HuH-7 (cell line): ENCODE measurements around the gene SH3BGR.

ENCODE experiments used
- DNase-seq: peaks from one replicate; pipeline ENCODE4 v3.0.0; 2011; ENCODE audit warnings: low spot score

Gene SH3BGR

DNA sequence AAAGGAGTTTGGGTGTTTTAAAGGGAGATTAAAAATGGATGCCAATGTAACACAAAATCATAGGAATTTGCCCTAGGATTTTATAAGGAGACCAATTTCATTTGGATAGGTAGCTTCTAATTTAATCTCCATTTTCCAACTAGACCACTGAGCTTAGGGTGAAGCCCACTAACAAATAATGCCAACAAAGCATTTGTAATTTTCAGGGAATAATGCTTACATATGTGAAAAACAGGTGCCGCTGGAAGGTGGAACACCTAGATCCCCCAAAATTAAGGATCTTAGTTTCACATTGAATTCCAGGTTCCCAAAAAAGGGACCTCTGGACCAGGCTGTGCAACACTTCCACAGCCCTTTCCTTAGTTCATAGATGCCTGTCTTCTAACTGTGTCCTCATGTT is 94.8 kb downstream of the SH3BGR start:
- no peak for DNase-seq

DNA sequence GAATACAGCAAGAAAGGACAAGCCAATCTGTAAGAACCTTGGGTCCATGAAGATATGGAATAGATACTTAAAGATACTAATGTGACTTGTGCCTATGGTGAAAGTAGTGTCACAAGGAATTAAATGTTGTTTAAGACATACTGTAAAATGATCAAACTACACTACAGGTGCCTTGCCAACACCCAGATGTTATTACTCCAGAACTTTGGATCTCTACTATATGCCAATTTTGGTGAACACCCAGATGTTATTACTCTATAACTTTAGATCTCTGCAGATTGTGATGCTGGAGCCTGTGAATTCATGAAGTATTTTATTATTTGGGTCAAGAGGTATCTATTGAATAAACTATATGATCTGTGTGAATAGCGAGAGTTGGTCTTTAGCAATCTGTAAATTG is 101.1 kb downstream of the SH3BGR start:
- no peak for DNase-seq

DNA sequence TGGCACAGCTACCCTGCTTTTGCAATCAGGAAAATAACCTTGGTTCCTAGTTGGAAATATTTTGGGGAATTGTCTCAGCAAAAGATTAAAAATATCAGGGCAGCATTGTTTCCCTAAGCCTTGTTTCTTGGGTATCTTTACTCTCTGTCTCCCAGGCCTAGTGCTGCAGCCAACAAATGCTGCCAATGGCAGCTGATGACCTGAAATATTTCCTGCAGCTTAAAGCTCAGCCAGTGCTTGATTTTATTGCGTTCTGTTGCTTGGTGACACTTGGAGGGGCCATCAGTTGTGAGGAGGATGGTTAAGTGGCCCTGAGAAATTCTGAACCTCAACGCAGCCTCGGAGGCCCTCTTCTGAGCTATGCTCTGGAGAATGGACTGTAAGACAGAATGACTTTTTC is 101.6 kb downstream of the SH3BGR start:
- DNase-seq, result no peak

DNA sequence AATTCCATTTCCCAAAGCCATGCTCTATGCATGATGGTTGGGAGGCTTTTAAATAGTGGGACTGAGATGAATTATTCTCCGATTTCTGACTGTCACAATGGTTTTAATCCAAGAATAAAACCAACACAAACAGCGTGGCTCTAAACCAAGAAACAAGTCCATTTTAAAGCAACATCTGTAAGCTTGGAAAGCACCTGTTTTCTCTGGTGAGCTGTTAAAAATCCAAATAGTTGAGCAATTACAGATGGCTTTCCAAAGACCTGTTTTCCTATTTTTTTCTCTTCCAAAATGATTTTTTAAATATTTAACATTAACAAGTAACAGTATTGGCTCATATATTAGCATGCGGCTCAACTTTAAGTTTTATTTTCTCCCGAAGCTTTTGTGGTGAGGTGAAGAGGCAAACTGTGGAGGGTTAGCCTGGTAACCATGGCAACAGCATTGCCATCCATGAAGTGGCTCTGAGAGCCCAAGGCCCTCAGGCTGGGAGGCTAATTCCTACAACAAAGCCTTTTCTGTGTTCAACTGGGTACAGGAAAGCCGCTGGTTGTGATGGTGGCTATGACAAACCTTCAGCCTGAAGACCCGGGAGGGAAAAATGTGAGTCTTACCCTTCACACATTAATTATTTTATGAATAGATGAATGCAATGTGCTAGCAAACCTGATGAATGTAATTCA is 104.3 kb downstream of the SH3BGR start:
- DNase-seq, result no peak

DNA sequence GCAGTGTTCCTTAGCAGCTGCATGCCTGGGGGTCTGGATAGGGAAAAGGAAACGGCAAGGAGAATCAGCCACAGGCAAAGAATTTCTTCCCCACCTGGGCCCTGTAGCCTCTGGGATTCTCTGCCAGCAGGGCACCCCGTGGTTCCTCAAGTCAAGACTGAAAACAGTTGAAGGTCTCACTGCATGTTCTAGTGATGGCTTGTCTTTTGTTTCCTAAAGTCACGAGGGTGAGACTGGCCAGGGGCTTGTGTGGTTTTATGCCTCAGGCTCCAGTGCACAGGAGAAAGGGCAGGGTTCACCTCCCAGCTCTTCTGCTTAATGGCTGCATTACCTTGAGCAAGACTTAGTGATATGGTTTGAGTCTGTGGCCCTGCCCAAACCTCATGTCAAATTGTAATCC is 107.7 kb downstream of the SH3BGR start:
- DNase-seq, result no peak

DNA sequence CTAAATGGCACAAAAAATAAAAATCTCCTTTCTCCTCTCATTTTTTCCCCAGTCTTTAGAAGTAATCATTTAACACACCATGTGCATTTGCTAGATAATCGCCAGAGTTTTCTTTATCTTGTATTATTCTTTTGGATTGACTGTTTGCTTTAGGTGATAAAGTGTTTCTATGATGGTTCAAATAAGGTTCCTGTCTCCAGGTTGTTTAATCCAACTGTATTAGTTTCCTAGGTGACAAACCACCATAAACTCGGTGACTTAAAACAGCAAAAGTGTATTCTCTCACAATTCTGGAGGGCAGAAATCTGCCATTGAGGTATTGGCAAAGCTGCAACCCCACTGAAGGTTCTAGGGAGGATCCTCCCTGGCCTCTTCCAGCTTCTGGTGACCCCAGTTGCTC is 109.4 kb downstream of the SH3BGR start:
- no peak for DNase-seq

DNA sequence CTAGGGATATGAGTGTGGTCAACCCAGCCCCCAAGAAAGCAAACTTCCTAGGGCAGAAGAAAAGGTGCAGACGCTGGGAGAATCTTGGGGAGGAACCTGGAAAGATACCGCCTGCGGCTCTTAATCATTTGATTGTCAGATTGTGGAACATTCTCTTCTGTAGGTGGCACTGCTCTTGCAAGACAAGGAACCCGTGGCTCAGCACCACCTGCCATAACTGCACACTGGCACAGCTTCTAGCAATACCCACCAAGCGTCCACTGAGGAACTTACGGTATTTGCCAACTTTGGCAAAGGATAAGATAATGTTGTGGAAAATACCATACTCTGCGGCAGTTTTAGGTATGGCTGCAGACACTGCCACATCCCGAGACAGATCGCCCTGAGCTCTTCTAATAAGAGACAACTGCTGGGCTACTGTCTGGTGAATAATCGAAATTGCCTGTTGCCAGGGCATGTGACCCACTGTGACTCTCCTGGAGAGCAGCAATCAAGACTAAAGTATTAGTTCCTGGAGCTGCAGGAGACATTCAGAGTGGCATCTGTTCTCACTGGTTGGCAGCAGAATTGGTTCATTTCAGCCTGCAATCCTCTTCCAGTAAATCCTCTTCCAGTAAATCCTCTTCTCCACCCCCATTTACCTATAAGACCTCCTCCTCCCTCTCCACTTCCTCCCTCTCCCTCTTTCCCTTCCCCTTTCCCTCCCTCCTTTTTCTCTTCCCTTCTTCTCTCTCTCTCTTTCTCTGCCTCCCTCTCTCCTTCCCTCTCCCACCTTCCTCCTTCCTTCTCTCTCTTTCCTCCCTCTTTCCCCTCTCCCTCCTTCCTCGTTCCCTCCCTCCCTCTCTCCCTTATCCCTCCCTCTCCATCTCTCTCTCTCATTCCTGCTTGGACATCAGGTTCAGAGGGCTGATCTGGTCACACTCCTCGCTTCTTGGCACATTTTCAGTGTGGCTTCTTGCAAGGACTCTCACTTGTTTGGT is 111.3 kb downstream of the SH3BGR start:
- DNase-seq, result no peak

DNA sequence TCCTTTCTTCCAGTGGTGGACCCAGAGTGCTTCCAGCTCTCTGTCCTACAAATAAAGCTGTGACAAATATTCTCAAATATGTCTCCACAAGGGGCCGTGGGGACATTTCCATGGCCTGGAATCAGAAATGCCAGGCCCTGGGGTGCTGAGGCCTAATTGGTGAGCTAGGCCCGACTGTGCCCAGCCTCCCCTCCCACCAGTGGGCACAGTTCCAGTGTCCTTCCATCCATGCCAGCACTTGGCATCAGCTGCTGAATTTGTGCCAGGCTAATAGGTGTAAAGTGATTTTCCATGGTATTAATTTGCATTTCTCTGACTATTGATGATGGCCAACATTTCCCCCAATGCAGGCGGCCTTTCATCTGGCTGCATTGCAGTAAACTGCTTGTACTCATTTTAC is 112.4 kb downstream of the SH3BGR start:
- DNase-seq, result no peak
